B cell (primary cell): Measurements from ENCODE around the gene RGS10. TPM values are rescaled to one million over a fixed set of nuclear protein-coding genes. Genes with fewer than 3 reads are reported as not detected.

Experiments used
- ATAC-seq: fragments of 200-7000 bp; cut with Tn5 transposase; one replicate; pipeline ENCODE4 v1.10.0; 2021; ENCODE audit warnings: low read depth, mild to moderate bottlenecking, moderate number of reproducible peaks, moderate library complexity
- CTCF ChIA-PET: fragments of 350-600 bp; sonication (Branson Sonifier 250); formaldehyde crosslinking; loops from one replicate; lab custom pipeline; 2021; ENCODE audit warnings: antibody characterized with exemption, inconsistent platforms; lab: Charles Lee
- POLR2A ChIA-PET: fragments of 350-600 bp; sonication (Branson Sonifier 250); formaldehyde crosslinking; loops from one replicate; lab custom pipeline; 2021; ENCODE audit warnings: antibody characterized with exemption; lab: Charles Lee
- DNase-seq: peaks from one replicate; pipeline ENCODE4 v3.0.0; 2013
- H2AFZ ChIP-seq: 2 replicates; pipeline ENCODE4 v1.6.1; 2012; ENCODE audit warnings: mild to moderate bottlenecking, low read depth, low read length; ENCODE audit not compliant: insufficient read depth, poor library complexity, severe bottlenecking
- H3K27ac ChIP-seq, 2 donors: 1 replicate in 1 of 2; 2 replicates in 1 of 2; pipeline ENCODE4 v1.5.1; 2012 to 2013; ENCODE audit warnings: low read length in 2 of 2, mild to moderate bottlenecking in 2 of 2, moderate library complexity in 1 of 2
- H3K27me3 ChIP-seq, 4 experiments: fragments of 200-600 bp in 1 of 4; sonication (generic) in 1 of 4; replicated peaks in 1 of 4; 1 replicate in 2 of 4; 2 replicates in 2 of 4; pipeline versions ENCODE4 v1.6.1 to v1.7.0; 2013 to 2016; ENCODE audit warnings: low read length in 3 of 4, mild to moderate bottlenecking in 2 of 4, mixed read lengths in 1 of 4, moderate library complexity in 1 of 4; ENCODE audit not compliant: insufficient read depth in 4 of 4, control insufficient read depth in 3 of 4; ENCODE audit errors: control extremely low read depth in 1 of 4
- H3K36me3 ChIP-seq, 2 experiments: replicated peaks in 1 of 2; 1 replicate in 1 of 2; 2 replicates in 1 of 2; pipeline versions ENCODE4 v1.6.1 to v1.7.1; 2013; ENCODE audit warnings: low read length in 1 of 2; ENCODE audit not compliant: insufficient read depth in 2 of 2, control insufficient read depth in 1 of 2; ENCODE audit errors: control extremely low read depth in 1 of 2, extremely low read depth in 1 of 2
- H3K4me1 ChIP-seq, 2 donors: fragments of 200-600 bp in 1 of 2; sonication (generic) in 1 of 2; 1 replicate in 1 of 2; 2 replicates in 1 of 2; pipeline versions ENCODE4 v1.5.1 to v1.6.1; 2013 to 2017; ENCODE audit warnings: low read length in 2 of 2; ENCODE audit not compliant: control insufficient read depth in 2 of 2, insufficient read depth in 2 of 2
- H3K4me2 ChIP-seq: replicated peaks from 2 replicates; pipeline ENCODE3; 2012; ENCODE audit warnings: mild to moderate bottlenecking, low read depth, low read length; ENCODE audit not compliant: poor library complexity, severe bottlenecking
- H3K4me3 ChIP-seq, 5 experiments: fragments of 200-600 bp in 1 of 5; sonication (generic) in 1 of 5; 1 replicate in 3 of 5; 2 replicates in 2 of 5; pipeline versions ENCODE4 v1.5.1 to v1.7.0; 2011 to 2016; ENCODE audit warnings: low read length in 4 of 5, mild to moderate bottlenecking in 4 of 5, low read depth in 2 of 5, control low read depth in 1 of 5, moderate library complexity in 1 of 5; ENCODE audit not compliant: insufficient read depth in 1 of 5; ENCODE audit errors: control extremely low read depth in 1 of 5, extremely low read depth in 1 of 5
- H3K79me2 ChIP-seq: fragments of 200-600 bp; sonication (generic); one replicate; pipeline ENCODE4 v1.6.0; 2016; ENCODE audit warnings: low read length; ENCODE audit not compliant: control insufficient read depth, insufficient read depth
- H3K9ac ChIP-seq: fragments of 200-600 bp; sonication (generic); 2 replicates; pipeline ENCODE4 v1.6.1; 2017; ENCODE audit warnings: mild to moderate bottlenecking, low read length, moderate library complexity
- H3K9me3 ChIP-seq, 3 donors: one replicate each; pipeline versions ENCODE4 v1.6.1 to v1.7.1; 2013; ENCODE audit warnings: low read length in 2 of 3; ENCODE audit not compliant: control insufficient read depth in 2 of 3, insufficient read depth in 1 of 3; ENCODE audit errors: control extremely low read depth in 1 of 3
- H4K20me1 ChIP-seq: 2 replicates; pipeline ENCODE4 v1.6.0; 2012; ENCODE audit warnings: mild to moderate bottlenecking, low read length; ENCODE audit not compliant: insufficient read depth, control insufficient read depth, poor library complexity, severe bottlenecking
- H3K27ac Mint-ChIP-seq: one replicate; pipeline ENCODE4 v1.8.0; 2021; ENCODE audit warnings: mixed read lengths
- H3K27me3 Mint-ChIP-seq: one replicate; pipeline ENCODE4 v1.8.0; 2021; ENCODE audit warnings: mixed read lengths
- H3K4me1 Mint-ChIP-seq: one replicate; pipeline ENCODE4 v1.8.0; 2021; ENCODE audit warnings: mixed read lengths
- H3K4me3 Mint-ChIP-seq: one replicate; pipeline ENCODE4 v1.8.0; 2021; ENCODE audit warnings: mixed read lengths
- H3K9me3 Mint-ChIP-seq: one replicate; pipeline ENCODE4 v1.8.0; 2022; ENCODE audit warnings: mixed read lengths; ENCODE audit not compliant: insufficient read depth
- CTCF ChIP-seq: fragments of 200-600 bp; IDR thresholded peaks from one replicate; pipeline ENCODE4 v1.8.0; 2022; ENCODE audit warnings: antibody characterized with exemption, mild to moderate bottlenecking
- EZH2 ChIP-seq: IDR thresholded peaks from 2 replicates; pipeline ENCODE4 v1.6.1; 2012; ENCODE audit warnings: borderline replicate concordance, low read depth, mild to moderate bottlenecking, moderate library complexity, low read length; ENCODE audit not compliant: insufficient read depth, poor library complexity, severe bottlenecking
- WGBS: methylation state at CpG from one replicate; pipeline ENCODE4 v1.1.5; 2013; ENCODE audit warnings: missing lambda C conversion rate; ENCODE audit not compliant: insufficient coverage; 5-methylcytosine and 5-hydroxymethylcytosine counted together
- intact Hi-C: fragments of 100-400 bp; cut with micrococcal nuclease; formaldehyde crosslinking; loops from one replicate; pipeline ENCODE4 v1.10.0; 2022
- polyA plus RNA-seq: library from polyadenylated mRNA; depleted of rRNA; stranded (reverse); fragments of >200 nt; gene quantifications from 2 replicates; pipeline ENCODE4 v1.2.3, GENCODE V29; 2012
- total RNA-seq, 2 donors: library from RNA; stranded (reverse); fragments of 120-200 nt in 1 of 2; gene quantifications; 1 replicate in 1 of 2; 2 replicates in 1 of 2; pipeline versions ENCODE4 v1.2.3 to v1.2.4, GENCODE V29; 2013 to 2022

Gene RGS10
- total and polyA plus RNA-seq, 2 donors (not counting 1 experiment from before 2014, with no cell fraction given), result 10.9 to 20.3 TPM

DNA sequence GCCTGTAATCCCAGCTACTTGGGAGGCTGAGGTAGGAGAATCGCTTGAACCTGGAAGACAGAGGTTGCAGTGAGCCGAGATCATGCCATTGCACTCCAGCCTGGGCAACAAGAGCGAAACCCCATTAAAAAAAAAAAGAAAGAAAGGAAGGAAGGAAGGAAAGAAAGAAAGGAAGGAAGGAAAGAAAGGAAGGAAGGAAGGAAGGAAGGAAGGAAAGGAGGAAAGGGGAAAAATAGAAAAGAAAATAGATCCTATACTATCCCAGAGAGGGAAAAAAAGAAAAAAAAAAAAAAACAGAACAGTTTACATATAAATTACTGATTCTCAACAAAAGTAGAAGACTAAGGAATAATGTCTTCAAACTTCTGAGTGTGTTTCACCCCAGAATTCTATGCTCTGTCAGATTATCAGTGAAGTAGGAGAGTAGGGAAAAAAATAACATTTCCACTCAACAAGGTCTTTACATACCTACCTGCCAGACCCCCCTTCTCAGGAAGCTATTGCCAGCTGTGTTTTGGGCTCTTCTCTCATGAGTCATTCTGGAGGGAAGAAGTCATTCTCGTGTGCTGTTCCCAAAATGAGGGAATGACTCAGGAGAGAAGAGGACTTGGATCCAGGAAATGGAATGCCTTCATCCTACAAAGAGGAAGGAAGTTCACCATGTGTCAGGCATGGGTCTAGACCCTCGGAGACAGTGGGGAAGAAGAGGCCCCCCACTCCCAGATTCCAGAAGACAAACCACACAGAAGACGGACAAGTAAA lies 20.9 kb downstream of the RGS10 start:
- Mint-ChIP-seq H3K27me3 (no peaks in the 10 kb centered on the region), H3K9me3 (no peaks in the 10 kb centered on the region), H3K4me3 (no peak overlapping the region), H3K27ac (no peak overlapping the region), H3K4me1 (peaks cover 27% of the 10 kb centered on the region)
- no peak overlapping the region for H3K4me3 ChIP-seq
- no peak overlapping the region for H3K9ac ChIP-seq
- intact Hi-C loops, result no loop called here
- H3K27me3 ChIP-seq, result no peaks in the 10 kb centered on the region
- H3K4me1 ChIP-seq, result peaks cover 21 to 26% of the 10 kb centered on the region in 2 donors
- H2AFZ ChIP-seq, result no peak overlapping the region
- H3K79me2 ChIP-seq, result no peaks in the 10 kb centered on the region
- TF ChIP-seq CTCF, result no peak
- no peak for TF ChIP-seq EZH2
- H3K27ac ChIP-seq, result no peak overlapping the region
- no peak for ATAC-seq
- CTCF ChIA-PET, result no interaction called here
- H4K20me1 ChIP-seq, result no peaks in the 10 kb centered on the region
- no peak for DNase-seq
- H3K36me3 ChIP-seq, result peaks cover 0 to 16% of the 10 kb centered on the region in 2 experiments
- H3K9me3 ChIP-seq, result no peaks in the 10 kb centered on the region
- WGBS, result 90% methylated on average over 2 of the region's 6 CpGs
- POLR2A ChIA-PET, result no interaction called here
- H3K4me2 ChIP-seq, result no peak overlapping the region

- DNase-seq (no peak), ATAC-seq (no peak)
- H3K27ac ChIP-seq, result no peak overlapping the region
- H3K36me3 ChIP-seq, result peaks cover 0 to 10% of the 10 kb centered on the region in 2 experiments
- POLR2A ChIA-PET, result no interaction called here
- Mint-ChIP-seq H3K4me1 (peaks cover 33% of the 10 kb centered on the region), H3K27me3 (no peaks in the 10 kb centered on the region), H3K4me3 (no peak overlapping the region), H3K27ac (no peak overlapping the region), H3K9me3 (no peaks in the 10 kb centered on the region)
- H3K79me2 ChIP-seq, result no peaks in the 10 kb centered on the region
- no peak overlapping the region for H3K4me3 ChIP-seq
- no peaks in the 10 kb centered on the region for H4K20me1 ChIP-seq
- TF ChIP-seq CTCF, result no peak
- no peak for TF ChIP-seq EZH2
- intact Hi-C loops, result no loop called here
- no peaks in the 10 kb centered on the region for H3K9me3 ChIP-seq
- no peaks in the 10 kb centered on the region for H3K27me3 ChIP-seq
- H2AFZ ChIP-seq, result no peak overlapping the region
- CTCF ChIA-PET, result no interaction called here
- peaks cover 31 to 38% of the 10 kb centered on the region in 2 donors for H3K4me1 ChIP-seq
- 98% methylated on average over 11 of the region's 16 CpGs for WGBS
- H3K4me2 ChIP-seq, result no peak overlapping the region
- no peak overlapping the region for H3K9ac ChIP-seq
Observed at GRCh38 chr10:119520283-119520682, 22.2 kb downstream of the RGS10 start.
